ENCODE results near the gene LPCAT2.
"Not testable (repeated sequence)": the region's sequence is repeated elsewhere in the genome, so short reads cannot be mapped to it uniquely, and the experiment has no call there.

Gene LPCAT2

GRCh38 chr16:55613613-55614335 is 104.9 kb downstream of the LPCAT2 start:
- DNase-seq = no peak

GRCh38 chr16:55615071-55615470 is 106.2 kb downstream of the LPCAT2 start:
- DNase-seq = no peak

GRCh38 chr16:55615670-55616069 is 106.8 kb downstream of the LPCAT2 start:
- not testable (repeated sequence) for DNase-seq

GRCh38 chr16:55621771-55622170 is 112.9 kb downstream of the LPCAT2 start:
- no peak for DNase-seq

- DNase-seq = no peak
Measured at GRCh38 chr16:55622272-55622671, 113.4 kb downstream of the LPCAT2 start.

- DNase-seq = no peak
Measured at GRCh38 chr16:55622930-55623561, 114.2 kb downstream of the LPCAT2 start.

- DNase-seq = no peak
Measured at GRCh38 chr16:55623640-55624039, 114.8 kb downstream of the LPCAT2 start.

GRCh38 chr16:55624696-55625095 is 115.8 kb downstream of the LPCAT2 start:
- DNase-seq = no peak

- no peak for DNase-seq
Measured at GRCh38 chr16:55625843-55626242, 117.0 kb downstream of the LPCAT2 start.

- DNase-seq = no peak
Measured at GRCh38 chr16:55628306-55628968, 119.6 kb downstream of the LPCAT2 start.

GRCh38 chr16:55630774-55631173 is 121.9 kb downstream of the LPCAT2 start:
- no peak for DNase-seq

GRCh38 chr16:55632259-55632658 is 123.4 kb downstream of the LPCAT2 start:
- no peak for DNase-seq

- no peak for DNase-seq
Measured at GRCh38 chr16:55634193-55634592, 125.3 kb downstream of the LPCAT2 start.

Data from DMS79 treated with DMSO at 0.1 percent for 48 hours (cell line).